NAMALWA (cell line): ENCODE results near the gene PSMG3.

Experiments used
- DNase-seq: peaks from one replicate; pipeline ENCODE4 v3.0.0-alpha.2; 2015; ENCODE audit warnings: low spot score

Gene PSMG3

DNA sequence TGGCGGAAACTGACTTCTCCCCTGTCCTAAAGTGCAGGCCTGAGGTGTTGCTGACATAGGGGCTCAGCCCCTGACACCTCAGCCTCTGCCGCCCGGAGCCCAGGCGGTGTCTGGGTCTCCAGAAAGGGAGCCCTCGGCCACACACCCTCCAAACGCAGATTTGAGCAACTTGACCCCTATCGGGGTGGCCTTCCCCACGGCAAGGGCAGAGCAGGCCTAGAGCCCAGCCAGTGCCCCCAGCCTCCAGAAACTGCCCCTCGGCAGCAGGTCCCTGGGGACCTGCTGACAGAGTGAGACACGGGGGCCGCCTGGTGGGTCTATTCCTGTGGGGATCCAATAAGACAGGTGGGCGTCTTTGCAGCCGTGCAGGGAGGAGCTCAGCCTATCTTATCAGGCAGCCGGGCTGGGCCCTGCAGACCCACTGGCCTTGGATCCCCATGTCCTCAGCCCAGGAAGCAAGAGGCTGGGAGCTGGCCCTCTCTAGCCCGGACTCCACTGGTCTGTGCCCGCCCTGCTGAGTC, 24.9 kb downstream of the PSMG3 start:
- peak; percentile 49 for DNase-seq

DNA sequence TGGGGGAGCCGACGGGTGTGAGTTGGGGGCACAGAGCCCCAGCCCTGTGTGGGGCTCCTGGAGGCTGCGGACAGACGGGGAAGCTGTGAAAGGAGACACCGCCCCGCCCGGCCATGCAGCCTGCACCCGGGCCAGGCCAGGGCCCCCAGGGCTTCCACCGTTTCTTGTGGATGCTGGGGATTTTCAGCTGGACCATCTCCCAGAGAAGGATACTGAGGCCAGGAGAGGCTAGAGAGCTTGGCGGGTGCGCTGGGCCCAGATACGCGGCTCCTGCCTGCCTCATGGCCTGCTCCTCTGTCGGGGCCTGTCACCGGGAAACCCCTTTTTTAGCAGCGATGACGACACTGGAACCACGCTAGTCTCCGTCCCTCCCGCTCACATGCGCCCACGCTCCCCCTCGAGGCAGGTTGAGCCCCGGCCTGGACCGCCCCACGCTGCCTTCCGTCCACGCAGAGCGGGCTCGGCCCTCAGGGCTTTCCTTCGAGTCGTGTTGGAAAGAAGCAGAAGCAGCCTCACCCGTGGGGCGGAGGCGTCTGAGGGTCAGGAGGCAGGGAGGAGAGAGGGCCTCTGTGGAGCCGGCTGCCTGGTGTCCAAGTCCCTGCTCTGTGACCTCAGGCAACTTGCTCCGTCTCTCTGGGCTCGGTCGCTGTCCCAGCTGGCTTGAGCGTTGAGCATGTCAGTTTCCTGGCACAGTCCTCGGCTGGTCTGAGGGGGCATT, 25.5 kb downstream of the PSMG3 start:
- no peak for DNase-seq

DNA sequence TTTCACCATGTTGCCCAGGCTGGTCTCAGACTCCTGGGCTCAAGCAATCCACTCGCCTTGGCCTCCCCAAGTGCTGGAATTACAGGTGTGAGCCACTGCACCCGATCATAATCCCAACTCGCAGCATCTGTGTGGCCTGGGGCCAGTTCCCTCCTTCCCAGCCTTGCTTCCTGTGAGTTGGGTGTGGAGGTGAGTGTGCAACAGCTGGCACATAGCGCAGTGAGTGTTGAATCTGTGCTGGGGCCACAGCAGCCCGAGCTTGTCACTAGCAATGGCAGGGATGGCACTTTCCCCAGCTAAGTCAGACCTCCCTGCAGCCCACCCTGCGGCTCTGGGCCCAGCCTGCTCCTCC, 26.0 kb downstream of the PSMG3 start:
- DNase-seq, result no peak

DNA sequence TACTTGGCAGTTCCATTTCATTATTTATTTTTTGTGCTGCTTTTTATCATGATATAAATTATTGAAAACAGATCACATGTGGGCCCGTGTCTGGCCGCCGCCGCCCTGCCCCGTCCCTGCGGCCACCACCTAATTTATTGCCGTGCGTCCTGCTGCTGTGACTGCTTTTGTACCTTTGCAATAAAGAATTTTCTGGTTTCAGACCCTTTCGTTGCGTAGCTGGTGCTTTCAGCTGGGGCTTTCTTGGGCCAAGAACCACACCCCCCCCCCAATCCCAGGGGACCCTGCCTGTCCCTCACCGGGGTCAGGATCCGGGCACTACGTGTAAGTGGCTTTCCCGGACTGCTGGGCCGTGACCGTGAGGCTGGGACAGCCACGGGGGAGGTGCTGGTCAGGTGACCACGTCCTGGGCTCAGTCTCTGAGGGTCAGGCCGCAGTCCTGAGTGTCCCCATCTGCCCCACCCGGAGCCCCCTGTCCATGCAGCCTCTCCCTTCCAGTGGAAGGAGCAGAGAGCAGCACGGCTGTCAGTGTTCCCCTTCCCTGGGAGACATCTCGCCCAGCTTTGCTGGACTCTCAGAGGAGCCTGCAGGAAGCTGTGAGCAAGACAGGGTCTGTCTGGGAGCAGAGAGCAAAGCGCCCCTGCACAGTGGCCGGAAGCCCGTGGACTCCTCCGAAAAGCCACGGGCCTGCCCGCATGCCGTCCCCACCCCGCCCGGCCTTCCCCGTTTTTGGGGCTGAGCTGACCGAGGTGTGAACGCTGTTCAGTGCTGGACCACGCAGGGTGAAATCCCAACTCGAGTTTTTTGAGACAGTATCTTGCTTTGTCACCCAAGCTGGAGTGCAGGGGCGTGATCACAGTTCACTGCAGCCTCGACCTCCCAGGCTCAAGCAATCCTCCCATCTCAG, 26.7 kb downstream of the PSMG3 start:
- DNase-seq, result no peak

DNA sequence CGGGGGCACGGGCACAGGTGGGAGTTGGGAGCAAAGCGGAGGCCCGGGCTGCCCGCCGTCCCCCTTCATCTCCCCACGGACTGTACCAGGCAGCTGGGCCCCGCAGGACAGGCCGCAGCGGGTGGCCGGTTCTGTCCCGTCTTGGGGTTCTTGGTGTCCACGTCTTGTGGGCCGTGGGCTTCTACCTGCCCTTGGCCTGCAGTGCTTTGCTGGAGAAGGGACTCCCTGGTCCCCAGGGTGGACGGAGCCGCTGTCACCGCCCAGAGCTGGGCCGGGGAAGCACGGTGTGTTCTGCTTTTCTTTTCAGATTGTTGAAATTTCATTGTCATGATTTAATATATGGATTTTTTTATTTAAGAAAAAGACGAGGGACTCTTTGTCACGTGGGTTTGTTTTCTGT, 27.5 kb downstream of the PSMG3 start:
- DNase-seq, result no peak

DNA sequence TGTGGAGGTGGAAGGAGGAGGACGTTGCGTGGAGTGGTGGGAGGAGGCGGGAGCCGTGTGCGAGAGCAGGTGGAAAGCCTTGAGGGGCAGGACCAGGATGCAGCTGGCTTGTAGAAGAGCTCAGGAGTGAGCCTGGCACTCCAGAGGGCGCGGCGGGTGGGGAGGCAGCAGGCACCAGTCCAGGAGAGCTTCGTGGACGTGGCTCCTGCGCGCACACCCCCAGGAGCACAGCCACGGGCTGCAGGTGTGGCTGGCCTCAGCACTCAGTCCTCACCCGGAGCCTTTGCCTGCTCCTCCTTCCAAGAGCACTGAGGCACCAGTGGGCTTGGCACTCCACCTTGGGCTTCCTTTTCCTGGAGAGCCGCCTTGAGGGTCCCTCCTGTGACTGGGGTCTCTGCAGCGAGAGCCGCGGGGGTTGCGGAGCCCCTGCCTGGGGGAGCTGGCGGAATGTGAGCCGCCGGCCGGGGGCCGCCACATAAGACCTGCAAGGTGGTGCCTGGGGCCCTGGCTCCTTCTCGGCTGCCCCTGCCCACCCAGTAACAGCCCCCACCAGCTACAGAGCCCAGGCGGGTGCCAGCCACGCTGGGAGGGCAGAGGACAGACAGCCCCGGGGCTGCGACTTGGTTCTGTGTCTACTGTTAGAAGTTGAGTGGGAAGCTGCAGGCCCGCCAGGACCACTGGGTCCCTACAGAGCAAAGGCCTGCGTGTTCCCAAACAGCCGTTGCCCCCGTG, 28.2 kb downstream of the PSMG3 start:
- DNase-seq, result no peak

DNA sequence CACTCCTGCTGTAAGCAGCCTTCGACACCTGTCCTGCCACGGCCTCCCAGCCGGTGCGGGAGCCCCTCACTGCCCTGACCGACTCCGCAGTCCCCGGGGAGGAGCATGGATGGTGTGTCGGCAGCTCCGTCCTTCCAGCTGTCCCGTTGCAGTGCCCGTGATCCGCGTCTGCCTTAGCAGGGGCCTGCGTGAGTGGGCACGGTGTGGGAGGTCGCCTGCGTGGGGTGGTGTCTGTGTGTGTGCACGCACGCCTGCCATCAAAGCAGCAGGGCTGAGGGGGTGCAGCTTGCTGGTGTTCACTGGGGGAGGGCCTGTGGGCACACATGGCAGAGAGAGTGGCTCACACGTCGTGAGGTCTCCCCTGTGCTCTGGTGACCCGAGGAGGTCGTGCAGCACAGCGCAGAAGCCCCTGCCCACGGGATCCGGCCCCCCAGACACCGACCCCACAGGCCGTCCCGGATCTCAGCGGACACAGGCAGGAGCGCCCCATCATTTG, 29.0 kb downstream of the PSMG3 start:
- no peak for DNase-seq

DNA sequence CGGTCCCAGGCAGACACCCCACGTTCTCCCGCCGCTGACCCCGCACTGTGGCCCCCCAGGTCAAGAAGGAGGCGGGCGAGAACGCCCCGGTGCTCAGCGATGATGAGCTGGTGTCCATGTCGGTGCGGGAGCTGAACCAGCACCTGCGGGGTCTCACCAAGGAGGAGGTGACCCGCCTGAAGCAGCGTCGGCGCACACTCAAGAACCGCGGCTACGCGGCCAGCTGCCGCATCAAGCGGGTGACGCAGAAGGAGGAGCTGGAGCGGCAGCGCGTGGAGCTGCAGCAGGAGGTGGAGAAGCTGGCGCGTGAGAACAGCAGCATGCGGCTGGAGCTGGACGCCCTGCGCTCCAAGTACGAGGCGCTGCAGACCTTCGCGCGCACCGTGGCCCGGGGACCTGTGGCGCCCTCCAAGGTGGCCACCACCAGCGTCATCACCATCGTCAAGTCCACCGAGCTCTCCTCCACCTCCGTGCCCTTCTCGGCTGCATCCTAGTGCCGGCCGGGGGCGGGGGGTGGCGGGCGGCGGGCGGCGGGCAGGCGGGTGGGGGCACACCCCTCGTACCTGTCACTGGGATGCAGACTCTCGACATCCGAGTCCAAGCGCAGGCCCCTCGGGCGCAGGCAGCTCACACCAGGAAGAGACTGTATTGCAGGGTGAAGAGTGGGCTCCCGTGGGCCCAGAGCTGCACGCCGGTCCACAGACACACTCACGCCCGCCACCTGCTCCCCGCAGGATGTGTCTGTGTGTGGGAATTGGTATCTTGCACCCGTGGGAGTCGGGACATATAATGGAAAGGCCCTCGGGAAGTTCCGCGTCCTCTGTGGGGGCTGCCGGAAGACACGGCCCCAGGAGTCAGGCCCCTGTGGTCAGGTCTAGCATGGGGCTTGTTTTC, 29.7 kb downstream of the PSMG3 start:
- DNase-seq, result no peak

DNA sequence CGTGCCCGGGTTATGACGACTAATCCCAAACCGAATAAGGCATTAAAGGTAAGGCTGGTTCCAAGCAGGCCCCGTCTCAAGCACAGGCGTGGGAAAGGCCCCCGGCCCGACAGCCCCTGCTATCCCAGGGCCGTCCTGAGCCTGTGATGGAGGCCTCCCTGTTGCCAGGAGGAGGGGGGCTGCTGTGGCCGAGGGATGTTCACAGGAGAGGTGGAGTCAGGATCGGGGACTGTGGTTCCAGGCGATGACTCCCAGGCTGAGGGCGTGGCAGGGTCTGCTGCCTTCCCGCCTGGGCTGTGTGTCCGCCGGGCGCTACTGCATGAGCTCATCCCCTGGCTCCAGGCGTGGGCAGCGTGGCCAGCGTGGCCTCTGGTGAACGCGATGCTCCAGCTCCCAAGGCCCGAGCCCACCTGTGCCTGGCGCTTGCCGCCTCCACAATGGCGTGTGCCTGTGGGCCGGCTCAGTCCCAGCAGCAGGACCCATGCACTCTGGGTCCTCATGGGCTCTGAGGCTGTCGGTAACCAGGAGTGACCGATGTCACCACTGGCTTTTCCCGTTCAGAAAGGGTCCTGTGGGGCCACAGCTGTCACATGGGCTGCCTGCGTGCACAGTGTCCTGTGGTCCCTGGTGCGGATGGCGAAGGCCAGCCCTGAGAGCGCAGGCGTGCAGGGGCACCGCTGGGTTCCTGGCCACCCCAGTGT, 30.5 kb downstream of the PSMG3 start:
- no peak for DNase-seq

DNA sequence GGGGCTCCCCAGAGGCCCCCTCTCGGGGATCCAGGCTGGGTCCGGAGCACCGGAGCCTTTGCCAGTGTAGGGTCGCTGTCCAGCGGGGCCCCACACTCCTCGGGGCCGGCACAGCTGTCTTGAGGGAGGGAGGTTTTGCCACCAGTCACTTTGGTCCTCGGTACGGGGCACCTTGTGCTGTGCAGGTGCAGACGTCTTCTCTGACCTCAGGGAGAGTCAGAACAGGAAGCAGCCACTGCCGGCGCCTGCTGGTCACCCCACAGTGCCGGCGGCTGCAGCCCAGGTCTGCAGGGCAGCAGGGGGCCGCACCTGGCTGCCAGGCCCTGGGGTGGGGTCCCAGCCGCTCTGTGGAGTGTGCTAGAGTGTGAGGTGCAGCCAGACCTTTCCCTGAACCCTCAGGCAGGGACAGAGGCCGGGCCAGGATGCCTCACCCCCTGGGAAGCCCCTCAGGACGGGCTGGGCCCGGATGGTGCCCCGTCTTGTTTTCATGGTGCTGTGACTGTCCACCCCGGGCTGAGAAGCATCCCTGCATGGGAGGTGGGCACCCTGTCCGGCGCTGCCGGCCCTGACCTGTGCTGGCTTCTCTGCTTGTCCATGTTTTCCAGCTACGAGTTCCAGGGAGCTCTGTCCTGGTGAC, 31.2 kb downstream of the PSMG3 start:
- no peak for DNase-seq

DNA sequence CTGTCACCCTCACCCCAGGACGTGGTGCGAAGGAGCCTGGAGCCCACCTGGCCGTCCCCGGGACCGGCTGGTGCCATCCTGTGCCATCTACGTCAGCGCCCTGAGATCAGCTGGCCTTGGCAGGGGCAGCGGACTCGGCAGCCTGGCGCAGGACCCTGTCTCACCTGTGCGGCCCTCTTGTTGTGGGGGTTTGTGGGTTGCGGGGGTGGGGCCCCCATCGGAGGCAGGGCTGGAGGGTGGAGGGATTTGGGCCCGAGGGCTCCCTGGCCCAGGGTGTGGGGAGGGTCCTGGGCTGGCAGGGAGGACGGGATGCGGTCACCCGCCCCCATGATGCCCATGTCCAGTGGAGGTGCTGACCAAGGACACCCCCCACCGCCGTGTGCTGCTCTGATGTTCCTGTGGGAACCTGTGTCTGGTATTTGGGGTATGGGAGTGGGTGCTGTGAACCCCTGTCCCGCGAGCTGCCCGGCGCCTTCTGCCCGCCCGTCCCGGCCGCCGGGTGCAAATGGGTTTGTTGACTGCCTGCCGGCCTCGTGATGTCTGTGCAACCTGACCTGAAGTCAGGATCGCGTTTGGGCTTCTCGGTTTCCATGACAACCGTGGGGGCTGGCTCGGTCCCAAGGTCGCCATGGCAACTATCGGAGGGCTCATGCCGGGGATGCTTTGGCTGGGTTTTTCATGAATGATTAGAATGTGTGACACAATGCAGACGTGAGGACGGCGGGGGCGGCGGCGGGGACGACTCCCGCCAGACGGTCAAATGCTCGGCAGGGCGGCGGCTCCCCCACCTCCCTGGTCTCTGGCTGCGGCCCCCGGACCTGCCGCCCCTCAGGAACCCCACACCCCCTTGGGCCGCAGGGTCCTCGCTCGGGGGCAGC, 32.1 kb downstream of the PSMG3 start:
- peak; percentile 47 for DNase-seq

DNA sequence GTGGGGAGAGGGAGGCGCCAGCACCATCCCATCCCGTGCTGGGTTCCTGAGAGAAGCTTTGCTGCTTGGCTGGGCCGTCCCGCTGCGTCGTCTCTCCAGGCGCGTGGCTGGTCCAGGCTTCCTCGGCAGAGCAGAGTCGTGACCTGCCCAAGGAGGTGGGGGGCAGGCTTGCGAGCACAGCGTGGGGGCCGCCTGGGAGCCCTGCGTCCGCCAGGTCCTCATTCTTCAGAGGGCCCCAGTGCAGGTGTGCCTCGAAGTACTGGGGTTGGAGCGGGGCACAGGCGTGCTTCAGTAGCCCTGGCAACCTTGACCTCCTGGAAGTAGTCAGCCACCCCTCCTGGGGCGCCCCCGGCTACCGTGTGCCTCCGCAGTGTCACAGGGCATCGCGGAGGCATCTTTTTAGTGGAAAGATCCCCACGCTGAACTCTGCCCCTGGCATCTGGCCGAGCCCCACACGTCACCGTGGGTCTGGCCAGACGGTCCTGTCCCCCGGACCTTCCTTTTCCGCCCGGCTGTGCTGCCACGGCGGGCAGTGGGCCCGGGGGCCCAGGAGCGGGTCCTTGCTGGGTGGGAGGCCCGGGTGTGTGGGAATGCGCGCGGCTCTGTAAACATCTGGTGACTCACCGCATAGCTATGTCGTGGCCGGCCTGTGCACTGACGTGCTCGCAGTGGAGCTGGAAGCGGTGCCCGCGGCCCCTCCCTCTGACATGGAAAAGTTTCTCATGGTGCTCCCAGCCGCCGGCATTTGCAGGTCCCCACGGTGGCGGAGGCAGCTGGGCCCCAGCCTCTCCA, 32.9 kb downstream of the PSMG3 start:
- DNase-seq, result no peak

DNA sequence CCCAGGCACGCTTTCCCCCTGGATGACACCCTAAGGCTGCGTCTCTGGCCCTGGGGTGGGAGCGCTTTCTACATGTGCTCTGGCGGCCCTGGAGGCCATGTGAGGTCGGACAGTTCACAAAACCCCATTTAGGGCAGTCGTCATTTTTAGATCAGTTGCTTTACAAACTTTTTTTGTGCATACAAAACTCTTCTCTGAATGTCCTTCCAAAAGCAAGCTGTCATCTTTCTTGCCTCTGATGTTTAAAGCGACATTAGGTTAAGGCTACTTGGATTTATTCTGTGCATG, 33.4 kb downstream of the PSMG3 start:
- DNase-seq, result no peak

DNA sequence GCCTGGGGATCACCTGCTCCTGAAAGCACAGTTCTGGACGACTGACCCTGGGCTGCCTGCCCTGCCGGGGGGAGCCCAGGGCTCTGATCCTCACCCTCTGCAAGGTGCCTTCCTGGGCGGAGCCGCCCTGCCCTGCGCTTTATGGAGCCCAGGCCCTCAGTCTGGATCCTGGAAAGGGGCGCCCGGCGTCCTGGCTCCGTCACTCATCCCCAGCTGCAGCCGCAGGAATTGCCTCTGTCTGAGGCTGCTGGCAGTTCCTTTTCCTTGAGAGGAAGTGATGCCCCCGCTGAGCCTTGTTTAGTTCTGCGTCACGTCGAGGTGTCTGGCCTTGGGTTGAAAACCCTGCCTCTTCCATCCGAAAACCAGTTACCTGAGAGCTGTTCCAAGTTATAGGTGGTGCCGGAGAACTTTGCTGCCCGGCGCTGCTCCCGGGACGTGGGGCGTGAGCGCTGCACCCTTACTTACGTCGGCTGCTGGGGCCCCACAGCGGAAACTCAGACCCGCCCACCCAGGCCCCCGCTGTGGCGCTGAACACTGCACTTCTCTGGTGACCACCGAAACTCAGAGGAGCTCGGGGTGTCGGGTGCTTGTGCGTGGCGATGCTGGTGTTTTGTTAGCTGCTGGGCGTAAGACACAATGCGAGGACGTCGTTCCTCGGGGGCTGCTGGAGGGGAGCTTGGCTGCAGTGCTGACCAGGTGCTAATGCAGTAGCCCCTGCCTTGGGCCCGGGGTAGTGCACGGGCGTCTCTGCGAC, 34.0 kb downstream of the PSMG3 start:
- no peak for DNase-seq

DNA sequence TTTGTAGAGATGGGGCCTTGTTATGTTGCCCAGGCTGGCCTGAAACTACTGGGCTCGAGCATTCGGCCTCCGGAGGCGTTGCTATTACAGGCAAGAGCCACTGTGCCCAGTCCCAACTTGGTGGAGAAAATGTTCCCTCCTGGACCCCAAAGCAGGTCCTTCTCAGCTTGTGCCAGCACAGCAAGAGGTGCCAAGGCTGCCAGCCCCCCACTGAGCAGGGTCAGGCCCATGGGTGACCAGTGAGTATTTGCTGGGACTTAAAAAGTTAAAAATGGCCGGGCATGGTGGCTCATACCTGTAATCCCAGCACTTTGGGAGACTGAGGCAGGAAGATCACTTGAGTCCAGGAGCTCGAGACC, 34.8 kb downstream of the PSMG3 start:
- DNase-seq, result no peak

DNA sequence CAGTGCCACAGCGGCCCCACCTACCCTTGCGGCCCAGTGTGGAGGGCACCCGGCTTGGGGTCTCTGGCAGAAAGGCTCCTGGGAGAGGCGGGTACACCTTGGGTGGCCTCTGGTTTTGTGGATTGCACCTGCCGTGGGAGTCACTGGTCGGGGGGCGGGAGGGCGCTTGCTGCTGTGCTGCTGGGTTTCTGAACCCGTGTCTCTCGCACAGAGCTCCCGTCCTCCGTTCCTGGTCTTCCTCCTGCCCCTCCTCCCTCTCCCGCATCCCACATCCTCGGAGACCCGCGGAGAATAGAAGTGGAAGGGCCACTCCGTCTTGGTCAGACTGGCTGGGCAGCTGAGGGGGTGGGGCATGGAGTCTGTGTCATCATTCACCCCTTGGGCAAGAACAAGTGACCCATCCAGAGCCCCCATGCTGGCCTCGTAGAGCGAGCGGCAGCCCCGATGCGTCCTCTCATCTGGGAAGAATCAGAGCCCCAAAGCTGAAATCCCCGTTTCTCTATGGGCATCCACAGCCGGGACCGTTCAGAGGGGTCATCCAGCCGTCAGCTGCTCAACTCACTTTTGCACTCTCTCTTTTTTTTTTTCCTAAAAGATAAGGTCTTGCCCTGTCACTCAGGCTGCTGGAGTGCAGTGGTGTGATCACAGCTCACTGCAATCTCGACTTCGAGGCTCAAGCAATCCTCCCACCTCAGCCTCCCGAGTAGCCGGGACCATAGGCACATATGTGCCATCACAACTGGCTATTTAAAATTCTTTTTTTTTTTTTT, 35.3 kb downstream of the PSMG3 start:
- no peak for DNase-seq
